Vagina (tissue), 2 donors: Measurements from ENCODE around the gene TMEM240. TPM values are rescaled to one million over a fixed set of nuclear protein-coding genes. Genes with fewer than 3 reads are reported as not detected.
"Not testable (repeated sequence)": the region's sequence is repeated elsewhere in the genome, so short reads cannot be mapped to it uniquely, and the experiment has no call there.

Source experiments
- DNase-seq, 2 donors: peaks; one replicate each; pipeline ENCODE4 v3.0.0-alpha.2; 2017; ENCODE audit errors: extremely low spot score in 2 of 2
- H3K27ac ChIP-seq: fragments of 200-600 bp; sonication (generic); one replicate; pipeline ENCODE4 v1.5.1; 2019
- H3K27me3 ChIP-seq: fragments of 200-600 bp; sonication (generic); one replicate; pipeline ENCODE4 v1.5.1; 2019
- H3K36me3 ChIP-seq, 2 donors: fragments of 200-600 bp; sonication (generic); one replicate each; pipeline ENCODE4 v1.5.1; 2017 to 2019
- H3K4me1 ChIP-seq: fragments of 200-600 bp; sonication (generic); one replicate; pipeline ENCODE4 v1.5.1; 2019
- H3K4me3 ChIP-seq, 2 donors: fragments of 200-600 bp; sonication (generic); 1 replicate in 1 of 2; 2 replicates in 1 of 2; pipeline ENCODE4 v1.5.1; 2016 to 2019
- H3K9me3 ChIP-seq: fragments of 200-600 bp; sonication (generic); one replicate; pipeline ENCODE4 v1.5.1; 2019
- CTCF ChIP-seq, 3 experiments: fragments of 450-650 bp in 2 of 3; fragments of 200-600 bp in 1 of 3; sonication (generic) in 1 of 3; IDR thresholded peaks; one replicate each; pipeline ENCODE4 v1.5.1; 2017 to 2019; ENCODE audit warnings: antibody characterized with exemption in 3 of 3, mild to moderate bottlenecking in 2 of 3, moderate library complexity in 2 of 3
- POLR2A ChIP-seq, 2 donors: fragments of 450-650 bp; IDR thresholded peaks; one replicate each; pipeline ENCODE4 v1.6.1; 2017; ENCODE audit warnings: antibody characterized with exemption in 2 of 2, mild to moderate bottlenecking in 2 of 2, moderate library complexity in 2 of 2
- POLR2AphosphoS5 ChIP-seq, 2 donors: sonication (generic); formaldehyde crosslinking; IDR thresholded peaks; one replicate each; pipeline ENCODE4 v1.9.0; 2017; ENCODE audit warnings: antibody characterized with exemption in 2 of 2, mild to moderate bottlenecking in 2 of 2, low read depth in 1 of 2; ENCODE audit not compliant: insufficient read depth in 1 of 2
- intact Hi-C: fragments of 100-400 bp; cut with DNase I; formaldehyde crosslinking; loops from one replicate; pipeline ENCODE4 v1.15.1; 2023
- total RNA-seq: library from RNA; depleted of rRNA; stranded (reverse); fragments of >200 nt; gene quantifications from one replicate; pipeline ENCODE4 v1.2.3, GENCODE V29; 2016

Gene TMEM240
- total RNA-seq, 1 donor from 2014 or later: 3.9 TPM

DNA sequence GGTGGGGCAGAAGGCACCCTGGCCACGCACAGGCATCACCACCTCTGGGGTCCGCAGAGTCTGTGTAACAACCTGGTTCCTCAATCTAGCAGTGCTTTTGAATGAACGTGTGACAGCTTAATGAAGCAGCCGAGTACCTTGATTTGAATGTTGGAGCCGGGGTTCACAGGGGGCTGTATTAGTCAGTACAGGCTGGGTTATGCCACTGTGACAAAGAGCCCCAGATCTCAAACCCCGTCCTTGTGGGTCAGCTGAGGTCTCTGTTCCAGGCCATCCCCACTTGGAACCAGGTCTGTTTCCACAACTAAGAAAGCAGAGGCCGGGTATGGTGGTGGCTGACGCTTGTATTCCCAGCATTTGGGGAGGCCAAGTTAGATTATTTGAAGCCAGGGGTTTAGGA lies 10.5 kb downstream of the TMEM240 start:
- H3K4me1 ChIP-seq: no peaks in the 10 kb centered on the region
- peaks cover 0 to 6% of the 10 kb centered on the region in 2 donors for H3K36me3 ChIP-seq
- H3K4me3 ChIP-seq: no peak overlapping the region
- DNase-seq: no peak
- H3K9me3 ChIP-seq: no peaks in the 10 kb centered on the region
- TF ChIP-seq POLR2AphosphoS5 (IDR thresholded peaks at IDR 0.05; ENCODE audit: insufficient read depth in 1 of 2, low read depth in 1 of 2): no peak
- TF ChIP-seq POLR2A (IDR thresholded peaks at IDR 0.05): no peak
- no peak for TF ChIP-seq CTCF (IDR thresholded peaks at IDR 0.05)
- intact Hi-C loops: no loop called here
- H3K27ac ChIP-seq: no peak overlapping the region
- no peaks in the 10 kb centered on the region for H3K27me3 ChIP-seq

- TF ChIP-seq CTCF (IDR thresholded peaks at IDR 0.05): no peak
- no peak for TF ChIP-seq POLR2AphosphoS5 (IDR thresholded peaks at IDR 0.05; ENCODE audit: insufficient read depth in 1 of 2, low read depth in 1 of 2)
- no peak for TF ChIP-seq POLR2A (IDR thresholded peaks at IDR 0.05)
- H3K9me3 ChIP-seq: no peaks in the 10 kb centered on the region
- intact Hi-C loops: no loop called here
- no peak for DNase-seq
- H3K4me1 ChIP-seq: no peaks in the 10 kb centered on the region
- no peaks in the 10 kb centered on the region for H3K27me3 ChIP-seq
- H3K27ac ChIP-seq: no peak overlapping the region
- peaks cover 0 to 6% of the 10 kb centered on the region in 2 donors for H3K36me3 ChIP-seq
- H3K4me3 ChIP-seq: no peak overlapping the region
Observed at GRCh38 chr1:1529321-1529720, 11.1 kb downstream of the TMEM240 start.

GRCh38 chr1:1528301-1529267 lies 11.8 kb downstream of the TMEM240 start:
- no peaks in the 10 kb centered on the region for H3K9me3 ChIP-seq
- TF ChIP-seq CTCF (IDR thresholded peaks at IDR 0.05): no peak
- no peak for TF ChIP-seq POLR2AphosphoS5 (IDR thresholded peaks at IDR 0.05; ENCODE audit: insufficient read depth in 1 of 2, low read depth in 1 of 2)
- TF ChIP-seq POLR2A (IDR thresholded peaks at IDR 0.05): no peak
- H3K36me3 ChIP-seq: peaks cover 0 to 6% of the 10 kb centered on the region in 2 donors
- H3K27ac ChIP-seq: no peak overlapping the region
- intact Hi-C loops: no loop called here
- no peak for DNase-seq
- no peaks in the 10 kb centered on the region for H3K4me1 ChIP-seq
- H3K27me3 ChIP-seq: no peaks in the 10 kb centered on the region
- no peak overlapping the region for H3K4me3 ChIP-seq

DNA sequence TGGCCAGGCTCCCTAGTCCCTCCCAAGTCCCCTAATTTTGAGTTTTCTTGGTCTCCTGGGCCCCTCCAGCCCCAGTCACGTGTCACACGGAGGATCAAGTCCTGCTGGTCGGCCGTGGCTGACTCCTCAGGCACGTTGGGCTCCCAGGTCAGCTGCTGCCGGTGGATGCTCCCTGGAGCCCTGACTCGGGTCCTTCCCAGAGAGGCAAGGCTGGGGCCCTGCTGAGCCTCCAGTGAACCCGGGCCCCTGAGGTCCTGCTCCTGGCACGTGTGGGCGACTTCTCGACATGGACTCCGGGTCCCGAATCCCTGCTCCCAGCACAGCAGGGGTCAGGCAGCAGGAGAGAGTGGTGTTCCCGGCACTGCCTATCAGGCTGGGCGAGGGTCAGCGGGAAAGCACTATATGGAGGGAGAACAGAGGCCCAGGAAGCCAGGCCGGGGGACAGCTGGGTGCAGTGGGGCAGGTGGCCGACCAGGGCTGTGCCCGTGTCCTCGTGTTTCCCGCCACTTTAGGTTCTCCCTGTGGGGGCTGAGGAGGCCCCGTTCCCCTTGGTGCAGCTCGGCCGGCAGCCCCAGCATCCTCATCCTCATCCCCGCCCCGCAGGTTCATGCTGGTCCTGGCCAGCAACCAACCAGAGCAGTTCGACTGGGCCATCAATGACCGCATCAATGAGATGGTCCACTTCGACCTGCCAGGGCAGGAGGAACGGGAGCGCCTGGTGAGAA lies 13.2 kb downstream of the TMEM240 start:
- no peak for DNase-seq
- Histone ChIP-seq H3K4me3 (no peak overlapping the region), H3K9me3 (no peaks in the 10 kb centered on the region), H3K27ac (no peak overlapping the region), H3K27me3 (no peaks in the 10 kb centered on the region), H3K4me1 (no peaks in the 10 kb centered on the region), H3K36me3 (peaks cover 0 to 6% of the 10 kb centered on the region in 2 donors)
- intact Hi-C loops: no loop called here
- TF ChIP-seq POLR2AphosphoS5 (IDR thresholded peaks at IDR 0.05; ENCODE audit: insufficient read depth in 1 of 2, low read depth in 1 of 2): no peak
- TF ChIP-seq POLR2A (IDR thresholded peaks at IDR 0.05): no peak
- TF ChIP-seq CTCF (IDR thresholded peaks at IDR 0.05): no peak

DNA sequence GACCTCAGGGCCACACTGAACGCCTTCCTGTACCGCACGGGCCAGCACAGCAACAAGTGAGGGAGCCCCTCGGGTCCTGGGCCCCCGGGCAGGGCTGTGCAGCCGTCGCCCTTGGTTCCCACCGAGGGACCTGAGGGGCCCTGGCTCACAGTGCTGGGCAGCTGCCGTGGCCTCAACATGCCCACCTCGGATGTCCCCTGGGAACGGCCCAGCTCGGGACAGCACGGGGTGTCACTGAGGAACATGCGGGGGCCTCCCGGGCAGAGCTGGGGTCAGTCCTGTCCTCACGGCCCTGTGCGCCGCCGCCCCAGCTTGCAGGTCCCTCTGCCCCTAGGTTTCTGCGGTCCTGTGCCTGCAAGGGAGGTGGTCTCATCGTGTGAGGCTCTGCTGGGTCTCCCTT lies 13.9 kb downstream of the TMEM240 start:
- H3K4me1 ChIP-seq, H3K9me3 ChIP-seq, H3K27ac ChIP-seq, DNase-seq, H3K4me3 ChIP-seq, intact Hi-C loops, H3K27me3 ChIP-seq, H3K36me3 ChIP-seq: not testable (repeated sequence)

DNA sequence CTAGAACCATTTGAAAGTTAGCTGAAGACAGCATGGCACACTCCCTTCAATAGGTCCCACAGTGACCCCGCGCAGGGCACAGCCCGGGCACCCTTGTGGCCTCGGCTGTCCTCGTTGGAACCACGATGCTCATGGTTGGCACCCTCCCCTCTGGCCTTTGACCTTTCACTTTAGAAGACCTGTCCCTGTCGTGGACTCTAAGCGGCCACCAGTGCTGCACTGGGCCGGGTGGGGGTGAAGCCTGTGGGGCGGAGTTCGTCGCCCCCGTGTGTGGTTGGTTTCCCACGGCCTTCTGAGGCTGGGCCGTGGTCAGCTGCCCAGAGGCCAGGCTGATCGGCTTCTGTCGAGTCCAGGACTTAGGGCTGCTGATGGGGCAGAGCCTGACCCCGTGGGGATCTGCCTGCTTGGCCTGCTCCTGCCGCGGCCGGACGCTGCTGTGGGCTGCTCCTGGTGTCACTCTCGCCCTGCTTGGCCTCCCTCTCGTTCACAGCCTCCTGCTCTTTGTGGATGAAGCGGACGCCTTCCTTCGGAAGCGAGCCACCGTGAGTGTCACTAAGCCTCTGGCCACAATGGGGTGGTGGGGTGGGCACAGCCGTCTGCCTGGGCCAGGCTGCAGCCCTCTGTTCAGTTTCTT lies 15.6 kb downstream of the TMEM240 start:
- H3K4me1 ChIP-seq, H3K4me3 ChIP-seq, DNase-seq, H3K27ac ChIP-seq, H3K27me3 ChIP-seq, H3K9me3 ChIP-seq, intact Hi-C loops: not testable (repeated sequence)
- peaks cover 0 to 15% of the 10 kb centered on the region in 2 donors for H3K36me3 ChIP-seq

- peaks cover 0 to 15% of the 10 kb centered on the region in 2 donors for H3K36me3 ChIP-seq
- not testable (repeated sequence) for H3K4me1 ChIP-seq, H3K9me3 ChIP-seq, H3K4me3 ChIP-seq, DNase-seq, H3K27ac ChIP-seq, H3K27me3 ChIP-seq
- intact Hi-C loops: loop anchor here (1.0 kb wide), 1 partner anchor 30 kb away; no protein-coding TSS in a partner anchor
Observed at GRCh38 chr1:1523651-1524050, 16.8 kb downstream of the TMEM240 start.

DNA sequence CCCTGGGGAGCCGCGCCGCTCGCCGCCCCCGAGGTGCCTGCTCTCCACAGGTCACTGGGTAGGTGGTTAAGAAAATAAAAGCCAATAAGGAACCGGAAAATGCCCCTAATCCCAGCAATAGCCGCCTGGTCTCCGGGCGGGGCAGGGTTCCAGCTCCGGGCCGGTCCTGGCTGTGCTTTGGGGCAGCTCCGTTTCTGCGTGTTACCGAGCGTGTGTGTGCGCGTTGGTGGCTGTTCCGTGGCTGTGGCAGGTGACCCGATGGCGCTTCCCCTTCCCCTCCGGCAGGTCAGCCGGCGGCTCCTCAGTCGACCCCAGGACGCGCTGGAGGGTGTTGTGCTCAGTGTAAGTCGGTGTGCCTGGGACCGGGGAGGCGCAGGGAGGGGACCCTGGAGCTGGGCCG lies 17.2 kb downstream of the TMEM240 start:
- H3K27ac ChIP-seq, DNase-seq, H3K4me3 ChIP-seq, H3K9me3 ChIP-seq, H3K27me3 ChIP-seq, H3K4me1 ChIP-seq: not testable (repeated sequence)
- peaks cover 0 to 17% of the 10 kb centered on the region in 2 donors for H3K36me3 ChIP-seq
- intact Hi-C loops: loop anchor here (1.0 kb wide), 1 partner anchor 30 kb away; no protein-coding TSS in a partner anchor
